HG02885 (cell line): Measurements from ENCODE around the gene UBE2G1.
"Not testable (repeated sequence)": the region's sequence is repeated elsewhere in the genome, so short reads cannot be mapped to it uniquely, and the experiment has no call there.

ENCODE experiments used
- ATAC-seq: cut with Tn5 transposase; IDR thresholded peaks from one replicate; pipeline ENCODE4 v1.9.1; 2021; ENCODE audit warnings: mild to moderate bottlenecking; ENCODE audit not compliant: unreplicated experiment, poor library complexity

Gene UBE2G1

GRCh38 chr17:4366327-4367063 lies at the start of gene UBE2G1:
TSS of gene UBE2G1 (minus strand) at chr17:4366675. CDS start at chr17:4366316, 359 bp downstream.
- ATAC-seq, result peak; percentile 78

DNA sequence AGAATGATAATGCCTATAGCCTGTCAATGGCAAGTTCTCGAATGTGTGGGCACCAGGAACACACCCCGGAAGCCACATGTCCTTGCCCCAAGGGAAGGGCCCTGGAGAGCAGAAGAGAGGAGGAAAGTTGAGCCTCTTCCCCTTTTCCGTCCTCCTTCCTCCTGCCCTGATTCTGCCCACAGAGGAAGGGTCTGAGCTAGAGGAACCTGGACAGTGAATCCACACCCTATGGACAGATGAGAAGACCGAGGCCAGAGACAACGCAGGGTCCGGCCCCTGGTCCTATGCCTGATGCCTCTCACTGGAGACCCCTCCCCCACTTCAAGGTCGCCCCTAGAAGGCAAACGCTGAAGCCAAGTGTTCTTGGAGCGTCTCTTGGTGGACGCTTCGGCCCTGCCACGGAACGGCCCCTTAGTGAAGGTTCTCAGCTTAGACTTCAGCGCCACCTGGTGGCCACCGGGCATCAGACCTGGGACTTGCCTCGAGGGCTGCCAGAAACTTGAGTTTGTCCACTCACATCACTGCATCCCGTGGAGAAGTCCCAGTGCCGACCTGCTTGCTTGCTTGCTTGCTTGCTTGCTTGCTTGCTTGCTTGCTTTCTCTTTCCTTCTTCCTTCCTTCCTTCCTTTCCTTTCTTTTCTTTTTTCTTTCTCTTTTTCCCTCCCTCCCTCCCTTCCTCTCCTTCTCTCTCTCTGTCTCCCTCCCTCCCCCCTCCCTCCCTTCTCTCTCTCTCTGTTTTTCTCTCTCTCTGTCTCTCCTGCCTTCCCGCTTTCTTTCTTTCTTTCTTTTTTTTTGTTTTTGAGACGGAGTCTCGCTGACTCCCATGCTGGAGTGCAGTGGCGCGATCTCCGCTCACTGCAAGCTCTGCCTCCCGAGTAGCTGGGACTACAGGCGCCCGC lies 46.7 kb upstream of the UBE2G1 start:
- no peak for ATAC-seq

DNA sequence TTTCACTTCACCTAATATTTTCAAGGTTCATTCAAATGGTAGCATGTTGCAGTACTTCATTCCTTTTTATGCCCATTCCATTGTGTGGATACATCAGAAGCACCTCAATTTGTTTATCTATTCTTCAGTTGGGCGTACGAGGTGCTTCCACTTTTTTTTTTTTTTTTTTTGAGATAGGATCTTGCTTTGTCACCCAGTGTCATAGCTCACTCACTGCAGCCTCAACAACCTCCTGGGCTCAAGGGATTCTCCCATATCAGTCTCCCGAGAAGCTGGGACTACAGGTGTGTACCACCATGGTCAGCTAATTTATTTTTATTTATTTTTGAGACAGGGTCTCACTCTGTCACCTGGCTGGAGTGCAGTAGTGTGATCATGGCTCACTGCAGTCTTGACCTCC lies 44.7 kb upstream of the UBE2G1 start:
- ATAC-seq, result no peak

- ATAC-seq, result no peak
Measured at GRCh38 chr17:4409659-4410058, 43.2 kb upstream of the UBE2G1 start.

DNA sequence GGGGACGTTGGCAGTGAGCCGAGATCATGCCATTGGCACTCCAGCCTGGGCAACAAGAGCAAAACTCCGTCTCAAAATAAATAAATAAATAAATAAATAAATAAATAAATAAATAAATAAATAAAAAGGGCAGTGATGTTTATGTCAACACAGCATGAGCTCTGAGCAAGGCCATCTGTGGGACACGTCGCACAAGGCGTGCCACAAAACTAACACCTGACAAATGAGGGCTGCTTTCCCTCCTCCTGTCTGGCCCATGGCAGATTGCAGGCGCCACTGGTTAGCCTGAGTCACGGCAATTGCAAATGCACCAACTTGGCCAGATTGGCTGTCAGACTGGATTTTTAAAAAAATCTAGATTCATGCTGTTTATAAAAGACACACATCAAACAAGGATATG lies 41.4 kb upstream of the UBE2G1 start:
- no peak for ATAC-seq

GRCh38 chr17:4407216-4407615 lies 40.7 kb upstream of the UBE2G1 start:
- ATAC-seq, result no peak

DNA sequence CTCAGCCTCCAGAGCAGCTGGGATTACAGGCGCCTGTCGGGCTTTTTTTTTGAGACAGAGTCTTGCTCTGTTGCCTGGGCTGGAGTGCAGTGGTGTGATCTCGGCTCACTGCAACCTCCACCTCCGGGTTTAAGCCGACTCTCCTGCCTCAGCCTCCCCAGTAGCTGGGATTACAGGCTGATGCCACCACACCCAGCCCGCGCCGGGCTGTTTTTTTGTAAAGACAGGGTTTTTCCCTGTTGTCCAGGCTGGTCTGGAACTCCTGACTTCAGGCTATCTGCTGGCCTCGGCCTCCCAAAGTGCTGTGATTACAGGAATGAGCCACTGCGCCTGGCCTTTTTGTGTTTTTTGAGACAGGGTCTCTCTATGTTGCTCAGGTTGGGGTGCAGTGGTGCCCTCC lies 39.9 kb upstream of the UBE2G1 start:
- no peak for ATAC-seq

DNA sequence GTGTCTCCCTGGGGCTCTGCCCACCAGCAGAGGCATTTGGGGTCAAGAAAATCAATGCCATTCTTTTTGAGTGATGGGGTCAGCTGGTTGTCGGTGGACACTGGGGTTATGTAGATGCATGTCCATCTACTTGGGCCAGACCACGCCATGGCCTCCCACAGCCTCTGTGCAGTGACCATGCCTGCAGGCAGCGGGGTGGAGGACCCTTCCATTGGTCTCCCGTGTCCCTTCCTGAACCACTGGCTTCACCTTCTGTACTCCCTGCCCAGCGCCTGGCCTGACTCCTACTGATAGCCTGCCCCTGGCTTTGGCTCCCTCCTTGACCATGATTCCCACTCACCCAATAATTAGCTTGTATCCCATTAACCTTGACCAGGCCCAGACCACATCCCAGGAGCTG lies 39.2 kb upstream of the UBE2G1 start:
- ATAC-seq, result no peak

- no peak for ATAC-seq
Measured at GRCh38 chr17:4405038-4405669, 38.7 kb upstream of the UBE2G1 start.

- ATAC-seq, result no peak
Measured at GRCh38 chr17:4397840-4398239, 31.4 kb upstream of the UBE2G1 start.

- no peak for ATAC-seq
Measured at GRCh38 chr17:4395111-4395478, 28.6 kb upstream of the UBE2G1 start.

- no peak for ATAC-seq
Measured at GRCh38 chr17:4394208-4395110, 28.0 kb upstream of the UBE2G1 start.

DNA sequence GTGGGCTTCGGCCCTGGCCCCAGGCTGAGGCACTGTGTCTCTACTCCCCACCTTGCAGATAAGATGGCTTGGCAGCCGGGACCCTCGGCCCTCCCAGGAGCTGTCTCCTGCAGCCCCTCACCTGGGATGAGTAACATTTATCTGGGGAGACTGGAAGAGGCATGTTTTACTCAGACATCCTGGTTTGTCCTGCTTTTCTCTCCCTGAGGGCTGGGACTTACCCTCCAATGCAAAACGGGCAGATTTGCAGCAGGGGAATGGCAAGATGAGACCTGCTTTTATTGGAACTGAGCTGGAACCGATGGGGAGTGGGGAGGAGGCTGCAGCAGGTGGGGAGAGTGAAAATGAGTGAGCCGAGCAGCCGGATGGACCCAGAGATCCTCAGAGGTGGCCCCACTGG lies 27.3 kb upstream of the UBE2G1 start:
- no peak for ATAC-seq

DNA sequence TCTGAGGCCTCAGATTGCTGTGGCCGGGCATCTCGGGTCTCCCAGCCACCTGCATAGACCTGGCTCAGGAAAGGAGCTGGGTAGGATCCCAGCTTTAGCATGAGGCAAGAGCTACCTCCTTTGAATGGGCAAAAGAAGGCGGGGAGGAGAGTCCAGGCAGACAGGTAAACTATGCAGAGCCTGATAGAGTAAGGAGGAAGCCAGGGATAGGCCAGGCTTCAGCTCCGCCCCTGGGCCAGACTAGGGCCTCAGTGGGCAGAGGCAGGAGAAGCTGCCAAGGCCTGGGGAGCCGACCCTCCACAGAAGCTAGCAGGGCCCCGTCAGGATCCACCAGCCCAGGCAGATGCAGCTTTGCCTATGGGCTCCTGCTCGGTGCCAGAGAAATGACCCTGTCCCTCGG lies 22.6 kb upstream of the UBE2G1 start:
- ATAC-seq, result no peak

DNA sequence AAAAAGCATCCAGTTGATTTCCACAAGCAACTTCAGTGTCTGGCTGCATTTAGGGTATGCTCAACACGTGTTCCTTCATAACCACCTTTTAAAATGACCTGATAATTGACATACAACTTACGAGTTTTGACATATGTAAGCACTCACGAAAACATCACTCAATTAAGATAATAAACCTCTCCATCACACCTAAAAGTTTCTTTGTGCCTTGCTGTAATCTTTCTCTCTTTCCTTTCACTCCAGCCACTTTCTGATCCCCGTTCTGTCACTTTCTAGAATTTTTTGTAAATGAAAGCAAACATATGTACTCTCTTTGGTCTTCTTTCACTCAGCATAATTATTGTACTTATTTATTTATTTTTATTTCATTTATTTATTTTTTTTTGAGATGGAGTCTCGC lies 20.7 kb upstream of the UBE2G1 start:
- no peak for ATAC-seq

DNA sequence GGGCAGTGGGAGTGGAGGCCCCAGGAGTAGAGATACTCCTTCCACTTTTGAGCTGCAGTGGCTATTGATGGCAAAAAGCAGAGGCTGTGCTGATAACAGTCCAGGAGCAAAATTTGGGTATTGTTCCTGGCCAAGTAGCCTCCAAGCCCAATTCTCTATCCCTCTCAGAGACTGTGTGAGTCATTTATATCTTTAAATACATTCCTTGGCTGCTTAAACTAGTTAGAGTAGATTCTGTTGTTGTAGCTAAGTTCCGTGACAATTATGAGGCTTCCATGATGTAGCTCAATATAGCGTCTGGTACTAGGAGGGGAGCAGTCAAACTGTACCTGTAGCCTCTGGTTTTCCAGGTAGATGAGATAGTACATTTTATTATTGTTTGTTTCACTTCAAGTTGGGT lies 19.9 kb upstream of the UBE2G1 start:
- ATAC-seq, result no peak

DNA sequence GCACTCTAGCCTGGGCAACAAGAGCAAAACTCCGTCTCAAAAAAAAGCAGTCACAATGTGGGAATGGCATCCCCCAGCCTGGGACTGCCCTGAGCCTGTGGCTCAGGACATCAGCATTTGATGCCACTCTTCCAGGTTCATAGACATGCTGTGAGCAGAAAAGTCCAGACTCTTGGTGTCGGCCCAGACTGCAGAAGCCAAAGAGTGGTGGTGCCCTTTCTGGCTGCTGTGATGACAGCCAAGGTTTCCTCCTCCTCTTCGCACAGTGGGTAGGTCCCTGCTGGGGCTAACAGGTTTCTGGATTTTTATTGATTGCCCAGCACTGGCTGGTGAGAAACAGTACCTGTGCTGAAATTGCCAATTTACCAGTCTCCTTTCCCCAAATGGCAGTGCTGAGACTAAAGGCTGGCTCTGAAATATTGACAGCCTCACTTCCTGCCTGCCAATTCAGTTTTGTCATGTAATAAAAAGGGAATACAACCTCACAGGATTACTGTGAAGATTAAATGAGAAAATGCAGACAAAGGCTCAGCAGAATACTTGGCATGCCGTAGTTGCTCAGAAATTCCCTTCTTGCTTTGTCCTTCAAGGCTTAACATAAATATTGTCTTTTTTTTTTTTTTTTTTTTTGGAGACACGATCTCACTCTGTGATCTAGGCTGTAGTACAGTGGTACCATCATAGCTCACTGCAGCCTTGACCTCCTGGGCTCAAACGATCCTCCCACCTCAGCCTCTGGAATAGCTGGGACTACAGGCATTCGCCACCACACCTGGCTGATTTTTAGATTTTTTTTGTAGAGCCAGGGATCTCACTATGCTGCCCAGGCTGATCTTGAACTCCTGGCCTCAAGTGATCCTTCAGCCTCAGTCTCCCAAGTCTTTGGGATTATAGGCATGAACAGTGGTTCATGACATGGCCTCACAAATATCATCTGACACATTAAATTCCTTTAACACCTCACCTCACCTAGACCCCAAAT lies 15.5 kb upstream of the UBE2G1 start:
- no peak for ATAC-seq

DNA sequence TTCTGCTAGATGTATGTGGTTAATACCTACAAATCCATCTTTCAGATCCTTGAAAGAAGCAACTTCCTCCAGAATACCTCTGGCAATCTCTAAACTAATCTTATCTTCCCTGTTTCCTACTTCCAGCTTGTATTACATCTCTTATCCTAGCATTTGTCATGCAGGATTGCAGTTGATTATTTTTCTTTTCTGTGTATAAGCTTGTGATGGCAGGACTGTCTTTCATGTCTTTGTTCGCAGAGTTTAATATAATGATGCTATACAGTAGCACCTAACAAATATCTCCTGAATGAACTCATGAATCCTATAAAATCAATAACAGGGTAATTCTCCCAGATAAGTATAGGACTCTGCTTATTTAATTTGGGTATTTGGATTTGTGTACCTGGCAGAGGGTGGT lies 12.2 kb upstream of the UBE2G1 start:
- ATAC-seq, result no peak

- ATAC-seq, result not testable (repeated sequence)
Measured at GRCh38 chr17:4377247-4377646, 10.8 kb upstream of the UBE2G1 start.
